HG02884 (cell line): Measurements from ENCODE around the gene IGSF1.

ENCODE experiments used
- ATAC-seq: cut with Tn5 transposase; IDR thresholded peaks from one replicate; pipeline ENCODE4 v1.9.1; 2021; ENCODE audit warnings: mild to moderate bottlenecking, moderate library complexity; ENCODE audit not compliant: unreplicated experiment

IGSF1 gene

GRCh38 chrX:131288738-131289511, at the start of gene IGSF1:
Gene IGSF1, minus strand, starts transcription at chrX:131289306. Its CDS starts 2,632 bp downstream, at chrX:131286674.
- no peak for ATAC-seq

GRCh38 chrX:131332331-131332730, 43.2 kb upstream of the IGSF1 start:
- ATAC-seq = no peak

- ATAC-seq = no peak
These were observed 42.0 kb upstream of the IGSF1 start for GRCh38 chrX:131331152-131331551.

GRCh38 chrX:131330735-131331134, 41.6 kb upstream of the IGSF1 start:
- no peak for ATAC-seq

GRCh38 chrX:131322651-131323050, 33.5 kb upstream of the IGSF1 start:
- no peak for ATAC-seq

- no peak for ATAC-seq
These were observed 28.2 kb upstream of the IGSF1 start for GRCh38 chrX:131317326-131317725.

- ATAC-seq = no peak
These were observed 27.2 kb upstream of the IGSF1 start for GRCh38 chrX:131316260-131316659.

- ATAC-seq = no peak
These were observed 19.9 kb upstream of the IGSF1 start for GRCh38 chrX:131308980-131309379.

GRCh38 chrX:131306601-131307000, 17.5 kb upstream of the IGSF1 start:
- ATAC-seq = no peak

GRCh38 chrX:131305926-131306325, 16.8 kb upstream of the IGSF1 start:
- no peak for ATAC-seq

- ATAC-seq = no peak
These were observed 13.6 kb upstream of the IGSF1 start for GRCh38 chrX:131302701-131303100.

- ATAC-seq = no peak
These were observed 12.0 kb upstream of the IGSF1 start for GRCh38 chrX:131301155-131301554.

GRCh38 chrX:131298846-131299245, 9.7 kb upstream of the IGSF1 start:
- no peak for ATAC-seq

GRCh38 chrX:131298036-131298435, 8.9 kb upstream of the IGSF1 start:
- ATAC-seq = no peak

- ATAC-seq = no peak
These were observed 421 bp upstream of the IGSF1 start for GRCh38 chrX:131289527-131289926.

GRCh38 chrX:131288188-131288587, 918 bp downstream of the IGSF1 start:
- no peak for ATAC-seq

GRCh38 chrX:131287560-131288179, 1.4 kb downstream of the IGSF1 start:
- no peak for ATAC-seq

- no peak for ATAC-seq
These were observed 9.5 kb downstream of the IGSF1 start for GRCh38 chrX:131279617-131280016.

- no peak for ATAC-seq
These were observed 9.9 kb downstream of the IGSF1 start for GRCh38 chrX:131279197-131279596.

GRCh38 chrX:131277543-131278136, 11.5 kb downstream of the IGSF1 start:
- no peak for ATAC-seq

GRCh38 chrX:131273011-131273410, 16.1 kb downstream of the IGSF1 start:
- ATAC-seq = no peak

- no peak for ATAC-seq
These were observed 17.3 kb downstream of the IGSF1 start for GRCh38 chrX:131271826-131272225.
